GM23338 (cell line): Measurements from ENCODE around the gene CRTC1. TPM values are rescaled to one million over a fixed set of nuclear protein-coding genes. Genes with fewer than 3 reads are reported as not detected.
A peak's percentile ranks its signal among the peaks of the same experiment; 100 is the strongest.

Experiments
- ATAC-seq: fragments of 200-7000 bp; cut with Tn5 transposase; 3 replicates; pipeline ENCODE4 v1.9.1; 2020
- DNase-seq: peaks from one replicate; pipeline ENCODE4 v3.0.0-alpha.2; 2015; ENCODE audit warnings: low spot score
- H2AFZ ChIP-seq: fragments of 200-600 bp; sonication (generic); 2 replicates; pipeline ENCODE4 v1.8.0; 2016; ENCODE audit warnings: antibody characterized with exemption, mild to moderate bottlenecking, moderate library complexity
- H3F3A ChIP-seq: fragments of 200-600 bp; sonication (generic); replicated peaks from 2 replicates; pipeline ENCODE4 v1.8.0; 2017; ENCODE audit warnings: antibody characterized with exemption, mixed run types, low read depth
- H3K27ac ChIP-seq: fragments of 200-600 bp; sonication (generic); 2 replicates; pipeline ENCODE4 v1.6.1; 2016; ENCODE audit warnings: low read depth
- H3K27me3 ChIP-seq: fragments of 200-600 bp; sonication (generic); 2 replicates; pipeline ENCODE4 v1.8.0; 2016; ENCODE audit warnings: mild to moderate bottlenecking, mixed run types, moderate library complexity; ENCODE audit not compliant: insufficient read depth
- H3K36me3 ChIP-seq: fragments of 200-600 bp; sonication (generic); 2 replicates; pipeline ENCODE4 v1.8.0; 2016; ENCODE audit warnings: mild to moderate bottlenecking; ENCODE audit not compliant: insufficient read depth
- H3K4me1 ChIP-seq: fragments of 200-600 bp; sonication (generic); 2 replicates; pipeline ENCODE4 v1.8.0; 2016; ENCODE audit warnings: mild to moderate bottlenecking, moderate library complexity; ENCODE audit not compliant: insufficient read depth
- H3K4me2 ChIP-seq: fragments of 200-600 bp; sonication (generic); 2 replicates; pipeline ENCODE4 v1.7.1; 2017; ENCODE audit warnings: mixed run types
- H3K4me3 ChIP-seq: fragments of 200-600 bp; sonication (generic); 2 replicates; pipeline ENCODE4 v1.6.1; 2016; ENCODE audit warnings: mixed run types
- H3K79me2 ChIP-seq: fragments of 200-600 bp; sonication (generic); replicated peaks from 2 replicates; pipeline ENCODE4 v1.8.0; 2017; ENCODE audit warnings: mild to moderate bottlenecking; ENCODE audit not compliant: insufficient read depth
- H3K9me2 ChIP-seq: fragments of 200-600 bp; sonication (generic); 2 replicates; pipeline ENCODE4 v1.8.0; 2017; ENCODE audit not compliant: insufficient read depth
- H4K20me1 ChIP-seq: fragments of 200-600 bp; sonication (generic); replicated peaks from 2 replicates; pipeline ENCODE4 v1.8.0; 2017; ENCODE audit warnings: mild to moderate bottlenecking; ENCODE audit not compliant: insufficient read depth
- H3K27ac Mint-ChIP-seq: 2 replicates; pipeline ENCODE4 v1.8.0; 2020; ENCODE audit warnings: inconsistent platforms, mild to moderate bottlenecking, moderate library complexity, mixed read lengths
- H3K27me3 Mint-ChIP-seq: 3 replicates; pipeline ENCODE4 v1.8.0; 2022; ENCODE audit warnings: low read depth, mild to moderate bottlenecking, moderate library complexity, mixed read lengths, inconsistent platforms; ENCODE audit not compliant: insufficient read depth, poor library complexity
- H3K36me3 Mint-ChIP-seq: 3 replicates; pipeline ENCODE4 v1.8.0; 2021; ENCODE audit warnings: low read depth, mild to moderate bottlenecking, inconsistent platforms, moderate library complexity, mixed read lengths
- H3K4me1 Mint-ChIP-seq: 3 replicates; pipeline ENCODE4 v1.8.0; 2020; ENCODE audit warnings: mild to moderate bottlenecking, inconsistent platforms, mixed read lengths
- H3K4me3 Mint-ChIP-seq: 3 replicates; pipeline ENCODE4 v1.8.0; 2021; ENCODE audit warnings: moderate library complexity, mild to moderate bottlenecking, inconsistent platforms, mixed read lengths
- H3K9me3 Mint-ChIP-seq: 3 replicates; pipeline ENCODE4 v1.8.0; 2020; ENCODE audit warnings: moderate library complexity, mild to moderate bottlenecking, inconsistent platforms, mixed read lengths
- CREB1 ChIP-seq: fragments of 250-450 bp; sonication (Bioruptor Pico); IDR thresholded peaks from 2 replicates; pipeline ENCODE4 v1.5.0; 2020; ENCODE audit warnings: low read depth, mild to moderate bottlenecking, moderate library complexity
- EZH2 ChIP-seq: fragments of 200-600 bp; sonication (generic); IDR thresholded peaks from one replicate; pipeline ENCODE4 v1.8.0; 2017; ENCODE audit warnings: antibody characterized with exemption, mild to moderate bottlenecking, low read depth; ENCODE audit not compliant: unreplicated experiment
- EZH2phosphoT487 ChIP-seq: fragments of 200-600 bp; sonication (generic); IDR thresholded peaks from one replicate; pipeline ENCODE4 v1.8.1; 2018; ENCODE audit warnings: antibody characterized with exemption; ENCODE audit not compliant: unreplicated experiment
- JUNB ChIP-seq: IDR thresholded peaks from one replicate; pipeline ENCODE4 v1.6.1; 2016; ENCODE audit warnings: antibody characterized with exemption; ENCODE audit not compliant: unreplicated experiment
- NANOG ChIP-seq: IDR thresholded peaks from 2 replicates; pipeline ENCODE4 v1.6.1; 2016; ENCODE audit warnings: antibody characterized with exemption, borderline replicate concordance
- POLR2AphosphoS5 ChIP-seq: IDR thresholded peaks from 2 replicates; pipeline ENCODE4 v1.6.1; 2016; ENCODE audit warnings: antibody characterized with exemption, low read depth
- STAT1 ChIP-seq: IDR thresholded peaks from one replicate; pipeline ENCODE4 v1.6.1; 2016; ENCODE audit warnings: antibody characterized with exemption; ENCODE audit not compliant: unreplicated experiment
- ZNF114 ChIP-seq: fragments of 250-450 bp; sonication (Bioruptor Pico); IDR thresholded peaks from 2 replicates; pipeline ENCODE4 v1.5.0; 2020; ENCODE audit warnings: mild to moderate bottlenecking, moderate library complexity
- ZNF331 ChIP-seq: fragments of 250-450 bp; sonication (Bioruptor Pico); IDR thresholded peaks from 2 replicates; pipeline ENCODE4 v1.5.0; 2020; ENCODE audit warnings: low read depth, mild to moderate bottlenecking, moderate library complexity
- polyA plus RNA-seq: library from polyadenylated mRNA; unstranded; fragments of >200 nt; fragmentation: Nextera tagmentation; extraction: Ambion mirVana; gene quantifications from 2 replicates; pipeline ENCODE4 v1.2.1, GENCODE V29; 2016
- total RNA-seq: library from RNA; depleted of rRNA; stranded (reverse); fragments of >200 nt; shearing (Covaris generic); gene quantifications from 2 replicates; pipeline ENCODE4 v1.2.3, GENCODE V29; 2014
- TF ChIP-seq, protein P1 (sequence below): IDR thresholded peaks from one replicate; pipeline ENCODE4 v1.6.1; 2018; ENCODE audit warnings: antibody characterized with exemption; ENCODE audit not compliant: unreplicated experiment
- TF ChIP-seq, protein P2 (sequence below), 2 experiments: fragments of 200-600 bp in 1 of 2; sonication (generic) in 1 of 2; conservative IDR thresholded peaks; 2 replicates each; pipeline versions ENCODE4 v1.5.1 to v1.6.1; 2016 to 2017; ENCODE audit warnings: antibody characterized with exemption in 2 of 2, low read depth in 2 of 2, mild to moderate bottlenecking in 2 of 2, moderate library complexity in 1 of 2
- TF ChIP-seq, protein P3 (sequence below): IDR thresholded peaks from 2 replicates; pipeline ENCODE4 v1.6.1; 2016; ENCODE audit warnings: antibody characterized with exemption
- TF ChIP-seq, protein P4 (sequence below): fragments of 250-450 bp; sonication (Bioruptor Pico); IDR thresholded peaks from 2 replicates; pipeline ENCODE4 v1.5.0; 2020; ENCODE audit warnings: mild to moderate bottlenecking, moderate library complexity

CRTC1 gene
- total and polyA plus RNA-seq, 2 experiments from 2014 or later, result 5.4 to 8.4 TPM

DNA sequence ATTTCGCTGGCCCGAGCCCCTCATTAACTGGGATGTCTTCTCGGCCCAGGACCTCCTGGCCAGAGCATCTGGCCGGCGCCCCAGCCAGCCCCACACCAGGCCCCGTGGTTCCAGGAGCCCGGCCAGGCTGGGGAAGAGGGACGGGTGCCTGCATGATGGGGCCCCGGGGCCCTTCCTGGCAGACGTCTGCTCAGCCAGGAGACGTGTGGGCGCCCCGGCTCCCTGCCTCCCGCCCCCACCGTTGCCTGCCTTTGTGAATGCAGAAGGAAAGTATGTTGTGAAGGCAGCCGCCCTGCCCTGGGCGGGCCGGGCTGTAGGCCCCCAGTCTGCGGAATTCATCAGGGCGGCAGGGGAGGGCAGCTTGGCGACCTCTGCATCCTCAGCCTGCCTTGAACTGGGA lies 112.1 kb downstream of the CRTC1 start:
- no peak overlapping the region for H3K4me3 ChIP-seq
- H3K4me2 ChIP-seq, result no peak overlapping the region
- no peaks in the 10 kb centered on the region for H3K79me2 ChIP-seq
- Mint-ChIP-seq H3K4me1 (no peaks in the 10 kb centered on the region; the same call in 2 of the 3 replicates), H3K9me3 (no peaks in the 10 kb centered on the region; the same call in 2 of the 3 replicates), H3K36me3 (no peaks in the 10 kb centered on the region), H3K27me3 (peaks cover 55% of the 10 kb centered on the region), H3K27ac (no peak overlapping the region), H3K4me3 (no peak overlapping the region)
- H2AFZ ChIP-seq, result peak overlapping the region; percentile 63
- H3K27me3 ChIP-seq, result peaks cover 92% of the 10 kb centered on the region
- peaks cover 11% of the 10 kb centered on the region for H4K20me1 ChIP-seq
- H3K27ac ChIP-seq, result no peak overlapping the region
- peak; percentile 55 for DNase-seq
- peaks cover 5% of the 10 kb centered on the region; the same call in 1 of the 2 replicates for H3K4me1 ChIP-seq
- H3K36me3 ChIP-seq, result no peaks in the 10 kb centered on the region
- ATAC-seq, result peak; percentile 50
- TF ChIP-seq STAT1, result no peak
- TF ChIP-seq POLR2AphosphoS5, result no peak
- no peak for TF ChIP-seq ZNF331 (CRISPR knock-in tag)
- TF ChIP-seq EZH2phosphoT487, result no peak
- no peak for TF ChIP-seq JUNB
- no peak for TF ChIP-seq CREB1 (CRISPR knock-in tag)
- TF ChIP-seq, protein P1, sequence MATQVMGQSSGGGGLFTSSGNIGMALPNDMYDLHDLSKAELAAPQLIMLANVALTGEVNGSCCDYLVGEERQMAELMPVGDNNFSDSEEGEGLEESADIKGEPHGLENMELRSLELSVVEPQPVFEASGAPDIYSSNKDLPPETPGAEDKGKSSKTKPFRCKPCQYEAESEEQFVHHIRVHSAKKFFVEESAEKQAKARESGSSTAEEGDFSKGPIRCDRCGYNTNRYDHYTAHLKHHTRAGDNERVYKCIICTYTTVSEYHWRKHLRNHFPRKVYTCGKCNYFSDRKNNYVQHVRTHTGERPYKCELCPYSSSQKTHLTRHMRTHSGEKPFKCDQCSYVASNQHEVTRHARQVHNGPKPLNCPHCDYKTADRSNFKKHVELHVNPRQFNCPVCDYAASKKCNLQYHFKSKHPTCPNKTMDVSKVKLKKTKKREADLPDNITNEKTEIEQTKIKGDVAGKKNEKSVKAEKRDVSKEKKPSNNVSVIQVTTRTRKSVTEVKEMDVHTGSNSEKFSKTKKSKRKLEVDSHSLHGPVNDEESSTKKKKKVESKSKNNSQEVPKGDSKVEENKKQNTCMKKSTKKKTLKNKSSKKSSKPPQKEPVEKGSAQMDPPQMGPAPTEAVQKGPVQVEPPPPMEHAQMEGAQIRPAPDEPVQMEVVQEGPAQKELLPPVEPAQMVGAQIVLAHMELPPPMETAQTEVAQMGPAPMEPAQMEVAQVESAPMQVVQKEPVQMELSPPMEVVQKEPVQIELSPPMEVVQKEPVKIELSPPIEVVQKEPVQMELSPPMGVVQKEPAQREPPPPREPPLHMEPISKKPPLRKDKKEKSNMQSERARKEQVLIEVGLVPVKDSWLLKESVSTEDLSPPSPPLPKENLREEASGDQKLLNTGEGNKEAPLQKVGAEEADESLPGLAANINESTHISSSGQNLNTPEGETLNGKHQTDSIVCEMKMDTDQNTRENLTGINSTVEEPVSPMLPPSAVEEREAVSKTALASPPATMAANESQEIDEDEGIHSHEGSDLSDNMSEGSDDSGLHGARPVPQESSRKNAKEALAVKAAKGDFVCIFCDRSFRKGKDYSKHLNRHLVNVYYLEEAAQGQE, result no peak
- TF ChIP-seq, protein P2, sequence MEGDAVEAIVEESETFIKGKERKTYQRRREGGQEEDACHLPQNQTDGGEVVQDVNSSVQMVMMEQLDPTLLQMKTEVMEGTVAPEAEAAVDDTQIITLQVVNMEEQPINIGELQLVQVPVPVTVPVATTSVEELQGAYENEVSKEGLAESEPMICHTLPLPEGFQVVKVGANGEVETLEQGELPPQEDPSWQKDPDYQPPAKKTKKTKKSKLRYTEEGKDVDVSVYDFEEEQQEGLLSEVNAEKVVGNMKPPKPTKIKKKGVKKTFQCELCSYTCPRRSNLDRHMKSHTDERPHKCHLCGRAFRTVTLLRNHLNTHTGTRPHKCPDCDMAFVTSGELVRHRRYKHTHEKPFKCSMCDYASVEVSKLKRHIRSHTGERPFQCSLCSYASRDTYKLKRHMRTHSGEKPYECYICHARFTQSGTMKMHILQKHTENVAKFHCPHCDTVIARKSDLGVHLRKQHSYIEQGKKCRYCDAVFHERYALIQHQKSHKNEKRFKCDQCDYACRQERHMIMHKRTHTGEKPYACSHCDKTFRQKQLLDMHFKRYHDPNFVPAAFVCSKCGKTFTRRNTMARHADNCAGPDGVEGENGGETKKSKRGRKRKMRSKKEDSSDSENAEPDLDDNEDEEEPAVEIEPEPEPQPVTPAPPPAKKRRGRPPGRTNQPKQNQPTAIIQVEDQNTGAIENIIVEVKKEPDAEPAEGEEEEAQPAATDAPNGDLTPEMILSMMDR (conservative IDR thresholded peaks at IDR 0.05; ENCODE audit: low read depth in 2 of 2), result no peak
- no peak for TF ChIP-seq NANOG
- TF ChIP-seq EZH2, result no peak
- no peak for TF ChIP-seq ZNF114 (CRISPR knock-in tag)
- TF ChIP-seq, protein P3, sequence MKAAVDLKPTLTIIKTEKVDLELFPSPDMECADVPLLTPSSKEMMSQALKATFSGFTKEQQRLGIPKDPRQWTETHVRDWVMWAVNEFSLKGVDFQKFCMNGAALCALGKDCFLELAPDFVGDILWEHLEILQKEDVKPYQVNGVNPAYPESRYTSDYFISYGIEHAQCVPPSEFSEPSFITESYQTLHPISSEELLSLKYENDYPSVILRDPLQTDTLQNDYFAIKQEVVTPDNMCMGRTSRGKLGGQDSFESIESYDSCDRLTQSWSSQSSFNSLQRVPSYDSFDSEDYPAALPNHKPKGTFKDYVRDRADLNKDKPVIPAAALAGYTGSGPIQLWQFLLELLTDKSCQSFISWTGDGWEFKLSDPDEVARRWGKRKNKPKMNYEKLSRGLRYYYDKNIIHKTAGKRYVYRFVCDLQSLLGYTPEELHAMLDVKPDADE, result no peak
- TF ChIP-seq, protein P4, sequence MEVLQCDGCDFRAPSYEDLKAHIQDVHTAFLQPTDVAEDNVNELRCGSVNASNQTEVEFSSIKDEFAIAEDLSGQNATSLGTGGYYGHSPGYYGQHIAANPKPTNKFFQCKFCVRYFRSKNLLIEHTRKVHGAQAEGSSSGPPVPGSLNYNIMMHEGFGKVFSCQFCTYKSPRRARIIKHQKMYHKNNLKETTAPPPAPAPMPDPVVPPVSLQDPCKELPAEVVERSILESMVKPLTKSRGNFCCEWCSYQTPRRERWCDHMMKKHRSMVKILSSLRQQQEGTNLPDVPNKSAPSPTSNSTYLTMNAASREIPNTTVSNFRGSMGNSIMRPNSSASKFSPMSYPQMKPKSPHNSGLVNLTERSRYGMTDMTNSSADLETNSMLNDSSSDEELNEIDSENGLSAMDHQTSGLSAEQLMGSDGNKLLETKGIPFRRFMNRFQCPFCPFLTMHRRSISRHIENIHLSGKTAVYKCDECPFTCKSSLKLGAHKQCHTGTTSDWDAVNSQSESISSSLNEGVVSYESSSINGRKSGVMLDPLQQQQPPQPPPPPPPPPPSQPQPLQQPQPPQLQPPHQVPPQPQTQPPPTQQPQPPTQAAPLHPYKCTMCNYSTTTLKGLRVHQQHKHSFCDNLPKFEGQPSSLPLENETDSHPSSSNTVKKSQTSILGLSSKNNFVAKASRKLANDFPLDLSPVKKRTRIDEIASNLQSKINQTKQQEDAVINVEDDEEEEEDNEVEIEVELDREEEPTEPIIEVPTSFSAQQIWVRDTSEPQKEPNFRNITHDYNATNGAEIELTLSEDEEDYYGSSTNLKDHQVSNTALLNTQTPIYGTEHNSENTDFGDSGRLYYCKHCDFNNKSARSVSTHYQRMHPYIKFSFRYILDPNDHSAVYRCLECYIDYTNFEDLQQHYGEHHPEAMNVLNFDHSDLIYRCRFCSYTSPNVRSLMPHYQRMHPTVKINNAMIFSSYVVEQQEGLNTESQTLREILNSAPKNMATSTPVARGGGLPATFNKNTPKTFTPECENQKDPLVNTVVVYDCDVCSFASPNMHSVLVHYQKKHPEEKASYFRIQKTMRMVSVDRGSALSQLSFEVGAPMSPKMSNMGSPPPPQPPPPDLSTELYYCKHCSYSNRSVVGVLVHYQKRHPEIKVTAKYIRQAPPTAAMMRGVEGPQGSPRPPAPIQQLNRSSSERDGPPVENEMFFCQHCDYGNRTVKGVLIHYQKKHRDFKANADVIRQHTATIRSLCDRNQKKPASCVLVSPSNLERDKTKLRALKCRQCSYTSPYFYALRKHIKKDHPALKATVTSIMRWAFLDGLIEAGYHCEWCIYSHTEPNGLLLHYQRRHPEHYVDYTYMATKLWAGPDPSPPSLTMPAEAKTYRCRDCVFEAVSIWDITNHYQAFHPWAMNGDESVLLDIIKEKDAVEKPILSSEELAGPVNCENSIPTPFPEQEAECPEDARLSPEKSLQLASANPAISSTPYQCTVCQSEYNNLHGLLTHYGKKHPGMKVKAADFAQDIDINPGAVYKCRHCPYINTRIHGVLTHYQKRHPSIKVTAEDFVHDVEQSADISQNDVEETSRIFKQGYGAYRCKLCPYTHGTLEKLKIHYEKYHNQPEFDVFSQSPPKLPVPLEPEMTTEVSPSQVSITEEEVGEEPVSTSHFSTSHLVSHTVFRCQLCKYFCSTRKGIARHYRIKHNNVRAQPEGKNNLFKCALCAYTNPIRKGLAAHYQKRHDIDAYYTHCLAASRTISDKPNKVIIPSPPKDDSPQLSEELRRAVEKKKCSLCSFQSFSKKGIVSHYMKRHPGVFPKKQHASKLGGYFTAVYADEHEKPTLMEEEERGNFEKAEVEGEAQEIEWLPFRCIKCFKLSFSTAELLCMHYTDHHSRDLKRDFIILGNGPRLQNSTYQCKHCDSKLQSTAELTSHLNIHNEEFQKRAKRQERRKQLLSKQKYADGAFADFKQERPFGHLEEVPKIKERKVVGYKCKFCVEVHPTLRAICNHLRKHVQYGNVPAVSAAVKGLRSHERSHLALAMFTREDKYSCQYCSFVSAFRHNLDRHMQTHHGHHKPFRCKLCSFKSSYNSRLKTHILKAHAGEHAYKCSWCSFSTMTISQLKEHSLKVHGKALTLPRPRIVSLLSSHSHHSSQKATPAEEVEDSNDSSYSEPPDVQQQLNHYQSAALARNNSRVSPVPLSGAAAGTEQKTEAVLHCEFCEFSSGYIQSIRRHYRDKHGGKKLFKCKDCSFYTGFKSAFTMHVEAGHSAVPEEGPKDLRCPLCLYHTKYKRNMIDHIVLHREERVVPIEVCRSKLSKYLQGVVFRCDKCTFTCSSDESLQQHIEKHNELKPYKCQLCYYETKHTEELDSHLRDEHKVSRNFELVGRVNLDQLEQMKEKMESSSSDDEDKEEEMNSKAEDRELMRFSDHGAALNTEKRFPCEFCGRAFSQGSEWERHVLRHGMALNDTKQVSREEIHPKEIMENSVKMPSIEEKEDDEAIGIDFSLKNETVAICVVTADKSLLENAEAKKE (CRISPR knock-in tag), result no peak
- no peaks in the 10 kb centered on the region for H3K9me2 ChIP-seq
- H3F3A ChIP-seq, result no peaks in the 10 kb centered on the region
